Neural progenitor cell (in vitro differentiated cells): ENCODE measurements around the gene DENND5A. TPM values are rescaled to one million over a fixed set of nuclear protein-coding genes. Genes with fewer than 3 reads are reported as not detected.

Source experiments
- DNase-seq: peaks from one replicate; pipeline ENCODE4 v3.0.0-alpha.2; 2016; ENCODE audit warnings: low spot score
- H2AFZ ChIP-seq: fragments of 200-600 bp; sonication (generic); replicated peaks from 2 replicates; pipeline ENCODE4 v1.6.1; 2016; ENCODE audit warnings: antibody characterized with exemption
- H3F3A ChIP-seq: fragments of 200-600 bp; sonication (generic); 2 replicates; pipeline ENCODE4 v1.6.1; 2016; ENCODE audit warnings: antibody characterized with exemption, low read depth
- H3K27ac ChIP-seq: fragments of 200-600 bp; sonication (generic); 2 replicates; pipeline ENCODE4 v1.5.1; 2016; ENCODE audit warnings: mild to moderate bottlenecking
- H3K27me3 ChIP-seq: fragments of 200-600 bp; sonication (generic); 2 replicates; pipeline ENCODE4 v1.6.1; 2016; ENCODE audit warnings: mild to moderate bottlenecking, moderate library complexity
- H3K36me3 ChIP-seq: fragments of 200-600 bp; sonication (generic); 2 replicates; pipeline ENCODE4 v1.5.1; 2016
- H3K4me1 ChIP-seq: fragments of 200-600 bp; sonication (generic); 2 replicates; pipeline ENCODE4 v1.6.1; 2016; ENCODE audit warnings: mixed run types
- H3K4me2 ChIP-seq: fragments of 200-600 bp; sonication (generic); 2 replicates; pipeline ENCODE4 v1.6.1; 2016
- H3K4me3 ChIP-seq: fragments of 200-600 bp; sonication (generic); 2 replicates; pipeline ENCODE4 v1.5.1; 2016
- H3K79me2 ChIP-seq: fragments of 200-600 bp; sonication (generic); 2 replicates; pipeline ENCODE4 v1.6.1; 2016; ENCODE audit warnings: low read depth
- H3K9ac ChIP-seq: fragments of 200-600 bp; sonication (generic); 2 replicates; pipeline ENCODE4 v1.6.1; 2016
- H3K9me3 ChIP-seq: fragments of 200-600 bp; sonication (generic); 2 replicates; pipeline ENCODE4 v1.5.1; 2016; ENCODE audit warnings: low read depth
- H4K20me1 ChIP-seq: fragments of 200-600 bp; sonication (generic); 2 replicates; pipeline ENCODE4 v1.6.1; 2016; ENCODE audit warnings: low read depth
- H3K27ac Mint-ChIP-seq: 3 replicates; pipeline ENCODE4 v1.8.0; 2021; ENCODE audit warnings: mixed read lengths
- H3K27me3 Mint-ChIP-seq: 2 replicates; pipeline ENCODE4 v1.8.0; 2022; ENCODE audit warnings: low read depth, mild to moderate bottlenecking, inconsistent platforms, moderate library complexity, mixed read lengths; ENCODE audit not compliant: insufficient read depth
- H3K36me3 Mint-ChIP-seq: 3 replicates; pipeline ENCODE4 v1.8.0; 2021; ENCODE audit warnings: mixed read lengths
- H3K4me1 Mint-ChIP-seq: 3 replicates; pipeline ENCODE4 v1.8.0; 2021; ENCODE audit warnings: mixed read lengths
- H3K4me3 Mint-ChIP-seq: 3 replicates; pipeline ENCODE4 v1.8.0; 2021; ENCODE audit warnings: mild to moderate bottlenecking, moderate library complexity, mixed read lengths
- H3K9me3 Mint-ChIP-seq: 3 replicates; pipeline ENCODE4 v1.8.0; 2020; ENCODE audit warnings: mixed read lengths
- CTCF ChIP-seq: fragments of 200-600 bp; sonication (generic); IDR thresholded peaks from 2 replicates; pipeline ENCODE4 v1.5.1; 2017; ENCODE audit warnings: antibody characterized with exemption, mild to moderate bottlenecking
- EZH2 ChIP-seq: fragments of 200-600 bp; sonication (generic); IDR thresholded peaks from 2 replicates; pipeline ENCODE4 v1.6.1; 2017; ENCODE audit warnings: antibody characterized with exemption, mild to moderate bottlenecking, moderate library complexity
- EZH2phosphoT487 ChIP-seq: fragments of 200-600 bp; sonication (generic); IDR thresholded peaks from 2 replicates; pipeline ENCODE4 v1.6.1; 2017; ENCODE audit warnings: antibody characterized with exemption
- total RNA-seq: library from RNA; depleted of rRNA; stranded (reverse); fragments of >200 nt; gene quantifications from 2 replicates; pipeline ENCODE4 v1.2.3, GENCODE V29; 2015; ENCODE audit warnings: low replicate concordance

DENND5A gene
- total RNA-seq, 1 donor from 2014 or later: 142 TPM

- TF ChIP-seq EZH2phosphoT487 (no peak), CTCF (no peak), EZH2 (no peak)
- DNase-seq: peak; percentile 55
- no peak overlapping the region for H3K4me3 ChIP-seq
- Mint-ChIP-seq H3K27ac (no peak overlapping the region), H3K9me3 (no peaks in the 10 kb centered on the region), H3K4me3 (no peak overlapping the region), H3K4me1 (no peaks in the 10 kb centered on the region), H3K27me3 (no peaks in the 10 kb centered on the region), H3K36me3 (peaks cover 50% of the 10 kb centered on the region)
- peaks cover 17% of the 10 kb centered on the region for H3K36me3 ChIP-seq
- peaks cover 19% of the 10 kb centered on the region for H4K20me1 ChIP-seq
- no peak overlapping the region for H3K9ac ChIP-seq
- no peaks in the 10 kb centered on the region for H3K79me2 ChIP-seq
- peaks cover 35% of the 10 kb centered on the region for H3F3A ChIP-seq
- H3K4me1 ChIP-seq: peaks cover 30% of the 10 kb centered on the region
- peak overlapping the region; percentile 37 for H3K4me2 ChIP-seq
- H2AFZ ChIP-seq: no peak overlapping the region
- H3K27ac ChIP-seq: peak overlapping the region; percentile 80
- H3K27me3 ChIP-seq: no peaks in the 10 kb centered on the region
- no peaks in the 10 kb centered on the region for H3K9me3 ChIP-seq
These were observed 118.7 kb downstream of the DENND5A start for GRCh38 chr11:9146477-9146876.

- Mint-ChIP-seq H3K36me3 (peaks cover 53% of the 10 kb centered on the region), H3K4me3 (no peak overlapping the region), H3K9me3 (no peaks in the 10 kb centered on the region), H3K27ac (no peak overlapping the region), H3K4me1 (no peaks in the 10 kb centered on the region), H3K27me3 (no peaks in the 10 kb centered on the region)
- Histone ChIP-seq H3F3A (peaks cover 35% of the 10 kb centered on the region), H3K79me2 (no peaks in the 10 kb centered on the region), H3K27me3 (no peaks in the 10 kb centered on the region), H2AFZ (no peak overlapping the region), H3K36me3 (peaks cover 12% of the 10 kb centered on the region), H3K4me3 (no peak overlapping the region), H3K9ac (no peak overlapping the region), H4K20me1 (peaks cover 19% of the 10 kb centered on the region), H3K4me2 (no peak overlapping the region), H3K9me3 (no peaks in the 10 kb centered on the region), H3K27ac (no peak overlapping the region), H3K4me1 (peaks cover 30% of the 10 kb centered on the region)
- TF ChIP-seq CTCF (no peak), EZH2phosphoT487 (no peak), EZH2 (no peak)
- DNase-seq: no peak
These were observed 119.9 kb downstream of the DENND5A start for GRCh38 chr11:9145283-9145682.

- H3K4me1 ChIP-seq: peaks cover 30% of the 10 kb centered on the region
- no peak for TF ChIP-seq EZH2phosphoT487
- no peak for TF ChIP-seq EZH2
- no peak for TF ChIP-seq CTCF
- no peak overlapping the region for H3K4me2 ChIP-seq
- H3K9me3 Mint-ChIP-seq: no peaks in the 10 kb centered on the region
- H2AFZ ChIP-seq: no peak overlapping the region
- H3K27ac Mint-ChIP-seq: no peak overlapping the region
- no peak overlapping the region for H3K9ac ChIP-seq
- H3K79me2 ChIP-seq: no peaks in the 10 kb centered on the region
- H3K27ac ChIP-seq: no peak overlapping the region
- H3K27me3 ChIP-seq: no peaks in the 10 kb centered on the region
- peaks cover 54% of the 10 kb centered on the region for H3K36me3 Mint-ChIP-seq
- no peak for DNase-seq
- no peak overlapping the region for H3K4me3 Mint-ChIP-seq
- peaks cover 12% of the 10 kb centered on the region for H3K36me3 ChIP-seq
- H3K9me3 ChIP-seq: no peaks in the 10 kb centered on the region
- H3K4me3 ChIP-seq: no peak overlapping the region
- H3F3A ChIP-seq: peaks cover 38% of the 10 kb centered on the region
- peaks cover 19% of the 10 kb centered on the region for H4K20me1 ChIP-seq
- H3K4me1 Mint-ChIP-seq: no peaks in the 10 kb centered on the region
- H3K27me3 Mint-ChIP-seq: no peaks in the 10 kb centered on the region
These were observed 120.3 kb downstream of the DENND5A start for GRCh38 chr11:9144828-9145227.
